Keratinocyte (primary cell): Measurements from ENCODE around the gene MYL5. TPM values are rescaled to one million over a fixed set of nuclear protein-coding genes. Genes with fewer than 3 reads are reported as not detected.

Experiments
- DNase-seq: peaks from one replicate; pipeline ENCODE4 v3.0.0-alpha.2; 2011; ENCODE audit warnings: low read depth, missing footprints, low spot score
- FAIRE-seq: peaks from 2 replicates; lab custom pipeline; 2011; peaks lifted over from hg19 to GRCh38; lab: Jason Lieb, UNC
- H2AFZ ChIP-seq: 2 replicates; pipeline ENCODE4 v1.6.0; 2012; ENCODE audit warnings: low read length, control low read depth, inconsistent platforms; ENCODE audit not compliant: control insufficient read depth
- H3K27ac ChIP-seq: 2 replicates; pipeline ENCODE4 v1.5.1; 2011; ENCODE audit warnings: low read length; ENCODE audit not compliant: control insufficient read depth, insufficient read depth
- H3K27me3 ChIP-seq: 3 replicates; pipeline ENCODE4 v1.6.0; 2011; ENCODE audit warnings: low read length; ENCODE audit not compliant: control insufficient read depth, insufficient read depth; ENCODE audit errors: extremely low read depth
- H3K36me3 ChIP-seq, 2 experiments: 2 replicates in 1 of 2; 3 replicates in 1 of 2; pipeline ENCODE4 v1.5.1; 2011; ENCODE audit warnings: low read length in 2 of 2, mild to moderate bottlenecking in 1 of 2; ENCODE audit not compliant: control insufficient read depth in 2 of 2, insufficient read depth in 2 of 2; ENCODE audit errors: extremely low read depth in 1 of 2
- H3K4me1 ChIP-seq: 3 replicates; pipeline ENCODE4 v1.5.1; 2011; ENCODE audit warnings: low read length; ENCODE audit not compliant: control insufficient read depth, insufficient read depth; ENCODE audit errors: extremely low read depth
- H3K4me2 ChIP-seq: 3 replicates; pipeline ENCODE4 v1.6.0; 2011; ENCODE audit warnings: low read depth, low read length; ENCODE audit not compliant: control insufficient read depth, insufficient read depth; ENCODE audit errors: extremely low read depth
- H3K4me3 ChIP-seq, 3 experiments: fragments of 200-600 bp in 1 of 3; sonication (generic) in 1 of 3; 2 replicates in 2 of 3; 3 replicates in 1 of 3; pipeline ENCODE4 v1.5.1; 2011 to 2016; ENCODE audit warnings: low read length in 3 of 3, mild to moderate bottlenecking in 3 of 3, control low read depth in 2 of 3, inconsistent platforms in 1 of 3, low read depth in 1 of 3, mixed read lengths in 1 of 3, mixed run types in 1 of 3, moderate library complexity in 1 of 3; ENCODE audit not compliant: control insufficient read depth in 2 of 3, insufficient read depth in 2 of 3; ENCODE audit errors: extremely low read depth in 1 of 3
- H3K79me2 ChIP-seq: 2 replicates; pipeline ENCODE4 v1.6.0; 2012; ENCODE audit warnings: low read length; ENCODE audit not compliant: control insufficient read depth, insufficient read depth
- H3K9ac ChIP-seq: 3 replicates; pipeline ENCODE4 v1.6.0; 2011; ENCODE audit warnings: low read length; ENCODE audit not compliant: control insufficient read depth, insufficient read depth; ENCODE audit errors: extremely low read depth
- H3K9me1 ChIP-seq: 3 replicates; pipeline ENCODE4 v1.6.0; 2011; ENCODE audit warnings: low read length; ENCODE audit not compliant: control insufficient read depth, insufficient read depth; ENCODE audit errors: extremely low read depth
- H3K9me3 ChIP-seq: 2 replicates; pipeline ENCODE4 v1.5.1; 2012; ENCODE audit warnings: low read depth, low read length; ENCODE audit not compliant: control insufficient read depth
- H4K20me1 ChIP-seq: 3 replicates; pipeline ENCODE4 v1.6.0; 2011; ENCODE audit warnings: low read length; ENCODE audit not compliant: control insufficient read depth, insufficient read depth; ENCODE audit errors: extremely low read depth
- CTCF ChIP-seq, 3 experiments: IDR thresholded peaks in 1 of 3; conservative IDR thresholded peaks in 1 of 3; optimal IDR thresholded peaks in 1 of 3; 2 replicates in 2 of 3; 3 replicates in 1 of 3; pipeline versions ENCODE3 to v1.5.1; 2011; ENCODE audit warnings: low read length in 3 of 3, mild to moderate bottlenecking in 3 of 3, moderate library complexity in 2 of 3, control low read depth in 1 of 3, inconsistent platforms in 1 of 3; ENCODE audit not compliant: insufficient read depth in 2 of 3; ENCODE audit errors: extremely low read depth in 1 of 3
- EZH2 ChIP-seq: IDR thresholded peaks from one replicate; pipeline ENCODE4 v1.6.1; 2012; ENCODE audit warnings: inconsistent platforms, mild to moderate bottlenecking, low read length, moderate library complexity
- dilution Hi-C: fragments of 300-500 bp; cut with MboI; formaldehyde crosslinking; loops from one replicate; pipeline ENCODE4 v1.7.0; 2020; ENCODE audit warnings: low sequenced_read_pairs; ENCODE audit not compliant: extremely low pct_ligation_motif_present
- polyA plus RNA-seq, 5 experiments: library from polyadenylated mRNA; depleted of rRNA in 3 of 5; stranded (reverse) in 3 of 5; stranded (forward) in 1 of 5; unstranded in 1 of 5; fragments of >200 nt; gene quantifications; 1 replicate in 1 of 5; 2 replicates in 3 of 5; 3 replicates in 1 of 5; pipeline versions ENCODE4 v1.2.1 to v1.2.3, GENCODE V29; 2011 to 2012; ENCODE audit warnings: missing spikeins in 2 of 5, low read depth in 1 of 5, low replicate concordance in 1 of 5

The MYL5 gene
- polyA plus RNA-seq, 1 donor (not counting 4 experiments of a cell fraction or from before 2014, with no cell fraction given) = 8.0 TPM

- H3K27ac ChIP-seq = no peak overlapping the region
- no peak overlapping the region for H2AFZ ChIP-seq
- H3K9ac ChIP-seq = no peak overlapping the region
- H3K4me2 ChIP-seq = no peak overlapping the region
- peaks cover 14% of the 10 kb centered on the region for H3K4me1 ChIP-seq
- H3K4me3 ChIP-seq = no peak overlapping the region
- no peaks in the 10 kb centered on the region for H3K27me3 ChIP-seq
- H3K36me3 ChIP-seq = peaks cover 5 to 6% of the 10 kb centered on the region in 2 experiments
- dilution Hi-C loops = no loop called here
- no peaks in the 10 kb centered on the region for H3K9me3 ChIP-seq
- FAIRE-seq (no peak), DNase-seq (no peak)
- peaks cover 4% of the 10 kb centered on the region for H3K9me1 ChIP-seq
- TF ChIP-seq CTCF (optimal IDR thresholded peaks at IDR 0.05 in 1 of 3, IDR thresholded peaks at IDR 0.05 in 1 of 3, conservative IDR thresholded peaks at IDR 0.05 in 1 of 3; ENCODE audit: extremely low read depth in 1 of 3, insufficient read depth in 2 of 3, low read length in 3 of 3) (no peak), EZH2 (no peak)
- H3K79me2 ChIP-seq = peaks cover 62% of the 10 kb centered on the region
- H4K20me1 ChIP-seq = peaks cover 4% of the 10 kb centered on the region
These were observed 34.2 kb downstream of the MYL5 start for GRCh38 chr4:708631-708933.

- Histone ChIP-seq H3K36me3 (peaks cover 5 to 8% of the 10 kb centered on the region in 2 experiments), H3K9me3 (no peaks in the 10 kb centered on the region), H4K20me1 (peaks cover 4% of the 10 kb centered on the region), H3K79me2 (peaks cover 70% of the 10 kb centered on the region), H3K4me2 (no peak overlapping the region), H3K27ac (no peak overlapping the region), H2AFZ (no peak overlapping the region), H3K4me1 (peaks cover 14% of the 10 kb centered on the region), H3K4me3 (no peak overlapping the region), H3K9ac (no peak overlapping the region), H3K27me3 (no peaks in the 10 kb centered on the region), H3K9me1 (peaks cover 4% of the 10 kb centered on the region)
- TF ChIP-seq EZH2 = no peak
- no peak for TF ChIP-seq CTCF (optimal IDR thresholded peaks at IDR 0.05 in 1 of 3, IDR thresholded peaks at IDR 0.05 in 1 of 3, conservative IDR thresholded peaks at IDR 0.05 in 1 of 3; ENCODE audit: extremely low read depth in 1 of 3, insufficient read depth in 2 of 3, low read length in 3 of 3)
- FAIRE-seq = no peak
- no peak for DNase-seq
- dilution Hi-C loops = no loop called here
These were observed 35.0 kb downstream of the MYL5 start for GRCh38 chr4:709348-709747.
